Fibroblast of lung (primary cell): Measurements from ENCODE around the gene MIEN1. TPM values are rescaled to one million over a fixed set of nuclear protein-coding genes. Genes with fewer than 3 reads are reported as not detected.

ENCODE experiments used
- DNase-seq, 2 donors: peaks; one replicate each; pipeline versions ENCODE4 v3.0.0 to v3.0.0-alpha.2; 2010; ENCODE audit warnings: low read depth in 2 of 2
- H2AFZ ChIP-seq: 2 replicates; pipeline ENCODE4 v1.5.1; 2012; ENCODE audit warnings: low read length, control low read depth, inconsistent platforms
- H3K27ac ChIP-seq: 2 replicates; pipeline ENCODE4 v1.5.1; 2011; ENCODE audit warnings: low read length, control low read depth; ENCODE audit not compliant: insufficient read depth
- H3K27me3 ChIP-seq: 2 replicates; pipeline ENCODE4 v1.5.1; 2011; ENCODE audit warnings: mild to moderate bottlenecking, low read length; ENCODE audit not compliant: control insufficient read depth, insufficient read depth
- H3K36me3 ChIP-seq: 2 replicates; pipeline ENCODE4 v1.5.1; 2011; ENCODE audit warnings: low read length; ENCODE audit not compliant: control insufficient read depth, insufficient read depth
- H3K4me1 ChIP-seq: 2 replicates; pipeline ENCODE4 v1.5.1; 2011; ENCODE audit warnings: low read length; ENCODE audit not compliant: control insufficient read depth, insufficient read depth; ENCODE audit errors: extremely low read depth
- H3K4me2 ChIP-seq: 2 replicates; pipeline ENCODE4 v1.5.1; 2011; ENCODE audit warnings: low read length, control low read depth; ENCODE audit not compliant: insufficient read depth; ENCODE audit errors: extremely low read depth
- H3K4me3 ChIP-seq, 4 experiments: fragments of 200-600 bp in 1 of 4; sonication (generic) in 1 of 4; replicated peaks in 1 of 4; 2 replicates each; pipeline ENCODE4 v1.5.1; 2011 to 2016; ENCODE audit warnings: low read length in 4 of 4, low read depth in 3 of 4, mild to moderate bottlenecking in 3 of 4, control low read depth in 2 of 4, inconsistent platforms in 1 of 4, mixed read lengths in 1 of 4; ENCODE audit not compliant: insufficient read depth in 1 of 4; ENCODE audit errors: control extremely low read depth in 1 of 4
- H3K79me2 ChIP-seq: 2 replicates; pipeline ENCODE4 v1.5.1; 2012; ENCODE audit warnings: mild to moderate bottlenecking, low read length, inconsistent platforms; ENCODE audit not compliant: control insufficient read depth, insufficient read depth
- H3K9ac ChIP-seq: 2 replicates; pipeline ENCODE4 v1.5.1; 2011; ENCODE audit warnings: mild to moderate bottlenecking, low read length, control low read depth; ENCODE audit not compliant: insufficient read depth
- H3K9me3 ChIP-seq: 2 replicates; pipeline ENCODE4 v1.5.1; 2012; ENCODE audit warnings: low read depth, low read length; ENCODE audit not compliant: control insufficient read depth, insufficient read depth
- H4K20me1 ChIP-seq: 2 replicates; pipeline ENCODE4 v1.5.1; 2011; ENCODE audit warnings: low read length; ENCODE audit not compliant: control insufficient read depth, insufficient read depth; ENCODE audit errors: extremely low read depth
- EZH2 ChIP-seq: IDR thresholded peaks from 2 replicates; pipeline ENCODE4 v1.5.1; 2012; ENCODE audit warnings: low read length, control low read depth, mild to moderate bottlenecking; ENCODE audit errors: missing control alignments
- polyA plus RNA-seq, 2 donors: library from polyadenylated mRNA; depleted of rRNA in 1 of 2; stranded (reverse) in 1 of 2; unstranded in 1 of 2; fragments of >200 nt; gene quantifications; 2 replicates each; pipeline ENCODE4 v1.2.1, GENCODE V29; 2011 to 2012; ENCODE audit warnings: missing spikeins in 1 of 2
- total RNA-seq: library from RNA; depleted of rRNA; stranded (reverse); fragments of >200 nt; gene quantifications from 2 replicates; pipeline ENCODE4 v1.2.1, GENCODE V29; 2014
- TF ChIP-seq, protein P1 (sequence below), 2 donors: IDR thresholded peaks in 1 of 2; conservative IDR thresholded peaks in 1 of 2; 1 replicate in 1 of 2; 2 replicates in 1 of 2; pipeline ENCODE4 v1.5.1; 2011 to 2012; ENCODE audit warnings: low read length in 2 of 2, control low read depth in 1 of 2, inconsistent platforms in 1 of 2, low read depth in 1 of 2, mild to moderate bottlenecking in 1 of 2

The MIEN1 gene
- total and polyA plus RNA-seq, 2 donors (not counting 1 experiment from before 2014, with no cell fraction given) = 25.6 to 58.0 TPM

DNA sequence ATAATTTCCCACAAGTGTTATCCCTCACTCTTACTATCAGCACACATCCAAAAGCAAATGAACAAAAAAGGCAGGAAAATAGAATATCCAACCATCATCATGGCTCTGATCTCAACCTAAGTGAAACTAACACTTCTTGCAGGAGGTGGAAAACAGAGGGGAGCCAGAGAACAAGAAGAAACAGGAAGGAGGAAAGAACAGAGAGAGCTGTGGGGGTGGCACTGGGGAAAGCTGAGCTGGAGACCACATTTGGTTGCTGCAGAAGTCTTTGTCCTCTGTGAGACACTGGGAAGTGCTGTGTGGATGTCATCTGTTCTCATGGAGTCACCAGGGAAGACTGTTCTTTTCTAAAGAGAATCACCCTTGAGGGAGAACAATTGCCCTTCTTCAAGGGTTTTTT is 42.1 kb upstream of the MIEN1 start:
- H3K4me1 ChIP-seq = no peaks in the 10 kb centered on the region
- no peaks in the 10 kb centered on the region for H3K79me2 ChIP-seq
- TF ChIP-seq, protein P1, sequence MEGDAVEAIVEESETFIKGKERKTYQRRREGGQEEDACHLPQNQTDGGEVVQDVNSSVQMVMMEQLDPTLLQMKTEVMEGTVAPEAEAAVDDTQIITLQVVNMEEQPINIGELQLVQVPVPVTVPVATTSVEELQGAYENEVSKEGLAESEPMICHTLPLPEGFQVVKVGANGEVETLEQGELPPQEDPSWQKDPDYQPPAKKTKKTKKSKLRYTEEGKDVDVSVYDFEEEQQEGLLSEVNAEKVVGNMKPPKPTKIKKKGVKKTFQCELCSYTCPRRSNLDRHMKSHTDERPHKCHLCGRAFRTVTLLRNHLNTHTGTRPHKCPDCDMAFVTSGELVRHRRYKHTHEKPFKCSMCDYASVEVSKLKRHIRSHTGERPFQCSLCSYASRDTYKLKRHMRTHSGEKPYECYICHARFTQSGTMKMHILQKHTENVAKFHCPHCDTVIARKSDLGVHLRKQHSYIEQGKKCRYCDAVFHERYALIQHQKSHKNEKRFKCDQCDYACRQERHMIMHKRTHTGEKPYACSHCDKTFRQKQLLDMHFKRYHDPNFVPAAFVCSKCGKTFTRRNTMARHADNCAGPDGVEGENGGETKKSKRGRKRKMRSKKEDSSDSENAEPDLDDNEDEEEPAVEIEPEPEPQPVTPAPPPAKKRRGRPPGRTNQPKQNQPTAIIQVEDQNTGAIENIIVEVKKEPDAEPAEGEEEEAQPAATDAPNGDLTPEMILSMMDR (conservative IDR thresholded peaks at IDR 0.05 in 1 of 2, IDR thresholded peaks at IDR 0.05 in 1 of 2; ENCODE audit: low read depth in 1 of 2, low read length in 2 of 2) = no peak
- TF ChIP-seq EZH2 = no peak
- no peaks in the 10 kb centered on the region for H4K20me1 ChIP-seq
- no peak overlapping the region for H3K4me3 ChIP-seq
- no peak overlapping the region for H3K9ac ChIP-seq
- DNase-seq = no peak
- H3K27ac ChIP-seq = no peak overlapping the region
- H3K9me3 ChIP-seq = no peaks in the 10 kb centered on the region
- no peak overlapping the region for H2AFZ ChIP-seq
- H3K27me3 ChIP-seq = peaks cover 11% of the 10 kb centered on the region
- H3K36me3 ChIP-seq = no peaks in the 10 kb centered on the region
- no peak overlapping the region for H3K4me2 ChIP-seq

DNA sequence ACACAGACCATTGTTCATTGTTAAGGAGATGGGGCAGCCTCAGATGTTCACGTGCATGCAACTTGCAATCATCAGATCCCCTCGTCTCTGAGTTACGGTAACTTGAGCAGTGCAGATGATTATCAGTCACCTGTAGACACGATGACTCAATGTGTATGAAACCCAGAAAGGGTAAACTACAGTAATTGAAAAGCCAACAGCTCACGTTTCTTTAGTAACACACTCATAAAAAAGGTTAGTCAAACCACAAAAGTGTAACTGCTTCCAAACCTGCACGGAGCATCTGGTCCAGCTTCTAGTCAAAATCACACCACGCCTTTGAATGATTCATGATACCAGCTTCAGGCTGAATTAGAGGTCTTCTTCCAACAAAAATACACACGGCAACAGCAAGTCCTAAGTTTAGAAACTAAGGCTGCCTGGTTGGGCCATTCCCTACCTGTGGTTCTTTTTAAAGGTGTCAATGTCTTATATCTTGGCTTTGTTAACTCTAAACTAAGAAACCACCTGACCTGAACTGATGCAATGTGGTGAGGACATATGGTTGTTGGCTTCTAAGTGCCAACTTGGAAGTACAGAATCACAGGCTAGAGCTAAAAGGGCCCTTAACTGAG is 39.7 kb upstream of the MIEN1 start:
- Histone ChIP-seq H3K79me2 (no peaks in the 10 kb centered on the region), H2AFZ (no peak overlapping the region)

DNA sequence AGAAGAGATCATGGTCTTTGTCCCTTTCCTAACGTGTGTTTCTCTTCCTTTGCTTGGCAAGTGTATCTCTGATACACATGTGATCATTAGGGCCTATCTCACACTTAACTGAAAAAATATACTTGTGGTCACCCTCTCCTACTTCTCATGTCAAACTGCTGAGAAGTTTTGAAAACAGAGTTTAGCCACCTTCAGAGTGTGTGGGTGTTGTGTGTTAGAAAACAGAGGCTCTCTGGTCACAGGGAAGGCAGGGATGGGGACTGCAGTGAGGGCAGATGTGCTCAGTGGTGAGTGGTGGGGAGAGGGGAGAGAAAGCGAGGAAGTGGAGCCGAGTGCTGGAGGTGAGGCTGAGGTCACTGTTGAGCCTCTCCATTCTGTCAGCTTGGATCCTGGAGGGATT is 36.8 kb upstream of the MIEN1 start:
- Histone ChIP-seq H4K20me1 (no peaks in the 10 kb centered on the region), H3K4me3 (no peak overlapping the region), H3K4me2 (no peak overlapping the region), H3K27ac (no peak overlapping the region), H3K9ac (no peak overlapping the region), H3K27me3 (peaks cover 8% of the 10 kb centered on the region), H2AFZ (no peak overlapping the region), H3K9me3 (no peaks in the 10 kb centered on the region), H3K79me2 (no peaks in the 10 kb centered on the region), H3K36me3 (no peaks in the 10 kb centered on the region), H3K4me1 (peaks cover 2% of the 10 kb centered on the region)
- TF ChIP-seq EZH2 = no peak
- TF ChIP-seq, protein P1 (conservative IDR thresholded peaks at IDR 0.05 in 1 of 2, IDR thresholded peaks at IDR 0.05 in 1 of 2; ENCODE audit: low read depth in 1 of 2, low read length in 2 of 2) = no peak
- DNase-seq = no peak

More for the DNA sequence above, 39.7 kb upstream of the MIEN1 start:
- TF ChIP-seq EZH2 = no peak
- TF ChIP-seq, protein P1 (conservative IDR thresholded peaks at IDR 0.05 in 1 of 2, IDR thresholded peaks at IDR 0.05 in 1 of 2; ENCODE audit: low read depth in 1 of 2, low read length in 2 of 2) = no peak
- Histone ChIP-seq H4K20me1 (no peaks in the 10 kb centered on the region), H3K4me2 (no peak overlapping the region), H3K27ac (no peak overlapping the region), H3K4me1 (no peaks in the 10 kb centered on the region), H3K27me3 (peaks cover 12% of the 10 kb centered on the region), H3K4me3 (no peak overlapping the region), H3K9ac (no peak overlapping the region), H3K9me3 (no peaks in the 10 kb centered on the region), H3K36me3 (no peaks in the 10 kb centered on the region)
- peak in 1 of 2 donors; percentile 78 for DNase-seq
